ENCODE data around the gene CPT2. TPM values are rescaled to one million over a fixed set of nuclear protein-coding genes. Genes with fewer than 3 reads are reported as not detected.
A peak's percentile ranks its signal among the peaks of the same experiment; 100 is the strongest.
"Not testable (repeated sequence)": the region's sequence is repeated elsewhere in the genome, so short reads cannot be mapped to it uniquely, and the experiment has no call there.

CPT2 gene
- total RNA-seq, 1 experiment from 2014 or later: 23.5 TPM

- DNase-seq (ENCODE audit: low read depth in 1 of 2, low spot score in 2 of 2): no peak
- Histone ChIP-seq H3K4me1 (replicated peaks) (peaks cover 14% of the 10 kb centered on the region), H3K36me3 (no peaks in the 10 kb centered on the region), H3K4me3 (no peak overlapping the region), H3K27me3 (replicated peaks) (no peaks in the 10 kb centered on the region), H3K9me3 (replicated peaks) (no peaks in the 10 kb centered on the region), H3K27ac (no peak overlapping the region)
Observed at GRCh38 chr1:53189061-53189460, 7.6 kb upstream of the CPT2 start.

- H3K27ac ChIP-seq: no peak overlapping the region
- H3K9me3 ChIP-seq (replicated peaks): no peaks in the 10 kb centered on the region
- H3K36me3 ChIP-seq: no peaks in the 10 kb centered on the region
- no peak for DNase-seq (ENCODE audit: low read depth in 1 of 2, low spot score in 2 of 2)
- H3K4me3 ChIP-seq: no peak overlapping the region
- H3K27me3 ChIP-seq (replicated peaks): no peaks in the 10 kb centered on the region
- peaks cover 13% of the 10 kb centered on the region for H3K4me1 ChIP-seq (replicated peaks)
Observed at GRCh38 chr1:53190210-53190611, 6.4 kb upstream of the CPT2 start.

- H3K9me3 ChIP-seq (replicated peaks): no peaks in the 10 kb centered on the region; the same call in 1 of the 2 replicates
- H3K36me3 ChIP-seq: peaks cover 6% of the 10 kb centered on the region
- DNase-seq (ENCODE audit: low read depth in 1 of 2, low spot score in 2 of 2): no peak
- no peak overlapping the region for H3K4me3 ChIP-seq
- H3K4me1 ChIP-seq (replicated peaks): peaks cover 10% of the 10 kb centered on the region
- H3K27ac ChIP-seq: no peak overlapping the region
- H3K27me3 ChIP-seq (replicated peaks): no peaks in the 10 kb centered on the region
Observed at GRCh38 chr1:53195246-53196016, 1.2 kb upstream of the CPT2 start.

GRCh38 chr1:53196017-53196484 lies 573 bp upstream of the CPT2 start:
- peak overlapping the region; percentile 94 for H3K4me3 ChIP-seq
- no peaks in the 10 kb centered on the region; the same call in 1 of the 2 replicates for H3K9me3 ChIP-seq (replicated peaks)
- no peaks in the 10 kb centered on the region for H3K27me3 ChIP-seq (replicated peaks)
- peak overlapping the region; percentile 96 for H3K27ac ChIP-seq
- H3K4me1 ChIP-seq (replicated peaks): peaks cover 10% of the 10 kb centered on the region
- peaks cover 11% of the 10 kb centered on the region for H3K36me3 ChIP-seq
- no peak for DNase-seq (ENCODE audit: low read depth in 1 of 2, low spot score in 2 of 2)

GRCh38 chr1:53197291-53198200 lies 922 bp downstream of the CPT2 start:
- Histone ChIP-seq H3K4me1 (replicated peaks) (peaks cover 10% of the 10 kb centered on the region), H3K27ac (peak overlapping the region; percentile 96), H3K4me3 (peak overlapping the region; percentile 94), H3K36me3 (peaks cover 26% of the 10 kb centered on the region), H3K27me3 (replicated peaks) (no peaks in the 10 kb centered on the region), H3K9me3 (replicated peaks) (no peaks in the 10 kb centered on the region; the same call in 1 of the 2 replicates)
- DNase-seq (ENCODE audit: low read depth in 1 of 2, low spot score in 2 of 2): no peak

GRCh38 chr1:53198241-53198651 lies 1.6 kb downstream of the CPT2 start:
- Histone ChIP-seq H3K4me3 (no peak overlapping the region), H3K4me1 (replicated peaks) (peaks cover 10% of the 10 kb centered on the region), H3K27me3 (replicated peaks) (no peaks in the 10 kb centered on the region; the same call in 1 of the 2 replicates), H3K36me3 (peaks cover 33% of the 10 kb centered on the region), H3K9me3 (replicated peaks) (no peaks in the 10 kb centered on the region; the same call in 1 of the 2 replicates), H3K27ac (no peak overlapping the region)
- DNase-seq (ENCODE audit: low read depth in 1 of 2, low spot score in 2 of 2): no peak

GRCh38 chr1:53203466-53203865 lies 6.8 kb downstream of the CPT2 start:
- H3K4me3 ChIP-seq: no peak overlapping the region
- H3K27ac ChIP-seq: no peak overlapping the region
- H3K4me1 ChIP-seq (replicated peaks): no peaks in the 10 kb centered on the region
- no peak for DNase-seq (ENCODE audit: low read depth in 1 of 2, low spot score in 2 of 2)
- peaks cover 10% of the 10 kb centered on the region for H3K9me3 ChIP-seq (replicated peaks)
- no peaks in the 10 kb centered on the region; the same call in 1 of the 2 replicates for H3K27me3 ChIP-seq (replicated peaks)
- peaks cover 74% of the 10 kb centered on the region for H3K36me3 ChIP-seq

- Histone ChIP-seq H3K9me3 (replicated peaks) (peaks cover 10% of the 10 kb centered on the region), H3K36me3 (peaks cover 95% of the 10 kb centered on the region)
- H3K27ac ChIP-seq; H3K4me3 ChIP-seq; DNase-seq (ENCODE audit: low read depth in 1 of 2, low spot score in 2 of 2); H3K27me3 ChIP-seq (replicated peaks); H3K4me1 ChIP-seq (replicated peaks): not testable (repeated sequence)
Observed at GRCh38 chr1:53205496-53205895, 8.9 kb downstream of the CPT2 start.

GRCh38 chr1:53206083-53206685 lies 9.6 kb downstream of the CPT2 start:
- Histone ChIP-seq H3K36me3 (peaks cover 95% of the 10 kb centered on the region), H3K9me3 (replicated peaks) (peaks cover 10% of the 10 kb centered on the region)
- not testable (repeated sequence) for DNase-seq (ENCODE audit: low read depth in 1 of 2, low spot score in 2 of 2); H3K27ac ChIP-seq; H3K4me1 ChIP-seq (replicated peaks); H3K4me3 ChIP-seq; H3K27me3 ChIP-seq (replicated peaks)

- Histone ChIP-seq H3K9me3 (replicated peaks) (peaks cover 10% of the 10 kb centered on the region), H3K27me3 (replicated peaks) (no peaks in the 10 kb centered on the region; the same call in 1 of the 2 replicates), H3K27ac (no peak overlapping the region), H3K4me3 (no peak overlapping the region), H3K4me1 (replicated peaks) (no peaks in the 10 kb centered on the region), H3K36me3 (peaks cover 90% of the 10 kb centered on the region)
- DNase-seq (ENCODE audit: low read depth in 1 of 2, low spot score in 2 of 2): no peak
Observed at GRCh38 chr1:53206735-53207379, 10.2 kb downstream of the CPT2 start.

- Histone ChIP-seq H3K4me3 (no peak overlapping the region), H3K27ac (no peak overlapping the region), H3K9me3 (replicated peaks) (peaks cover 10% of the 10 kb centered on the region), H3K27me3 (replicated peaks) (no peaks in the 10 kb centered on the region; the same call in 1 of the 2 replicates), H3K36me3 (peaks cover 89% of the 10 kb centered on the region), H3K4me1 (replicated peaks) (no peaks in the 10 kb centered on the region)
- no peak for DNase-seq (ENCODE audit: low read depth in 1 of 2, low spot score in 2 of 2)
Observed at GRCh38 chr1:53207726-53208125, 11.1 kb downstream of the CPT2 start.

- Histone ChIP-seq H3K36me3 (peaks cover 89% of the 10 kb centered on the region), H3K4me3 (no peak overlapping the region), H3K9me3 (replicated peaks) (peaks cover 7% of the 10 kb centered on the region), H3K27ac (no peak overlapping the region), H3K27me3 (replicated peaks) (no peaks in the 10 kb centered on the region), H3K4me1 (replicated peaks) (no peaks in the 10 kb centered on the region)
- DNase-seq (ENCODE audit: low read depth in 1 of 2, low spot score in 2 of 2): no peak
Observed at GRCh38 chr1:53210352-53210751, 13.7 kb downstream of the CPT2 start.

- H3K4me1 ChIP-seq (replicated peaks): no peaks in the 10 kb centered on the region
- DNase-seq (ENCODE audit: low read depth in 1 of 2, low spot score in 2 of 2): no peak
- peaks cover 3% of the 10 kb centered on the region; the same call in 1 of the 2 replicates for H3K9me3 ChIP-seq (replicated peaks)
- no peak overlapping the region for H3K4me3 ChIP-seq
- peaks cover 87% of the 10 kb centered on the region for H3K36me3 ChIP-seq
- no peaks in the 10 kb centered on the region for H3K27me3 ChIP-seq (replicated peaks)
- no peak overlapping the region for H3K27ac ChIP-seq
Observed at GRCh38 chr1:53210954-53211353, 14.3 kb downstream of the CPT2 start.

Measured in SJSA1 (cell line).